Ureter (tissue), 1 donor: Measurements from ENCODE around the gene DDAH1. TPM values are rescaled to one million over a fixed set of nuclear protein-coding genes. Genes with fewer than 3 reads are reported as not detected.

ENCODE experiments used
- DNase-seq: peaks from one replicate; pipeline ENCODE4 v3.0.0-alpha.2; 2020; ENCODE audit warnings: low spot score
- total RNA-seq: library from RNA; stranded (reverse); gene quantifications from one replicate; pipeline ENCODE4 v1.2.4, GENCODE V29; 2023
- donor health status: DM: yes; HTN: yes; CAD: no.

The DDAH1 gene
- total RNA-seq, 1 donor from 2014 or later: 51.2 TPM

- DNase-seq: no peak
These were observed 71.5 kb downstream of the DDAH1 start for GRCh38 chr1:85393490-85393889.

GRCh38 chr1:85388416-85388815 lies 76.5 kb downstream of the DDAH1 start:
- no peak for DNase-seq

- DNase-seq: no peak
These were observed 77.2 kb downstream of the DDAH1 start for GRCh38 chr1:85387781-85388180.

GRCh38 chr1:85386068-85386722 lies 78.8 kb downstream of the DDAH1 start:
- DNase-seq: no peak

GRCh38 chr1:85379203-85380136 lies 85.5 kb downstream of the DDAH1 start:
- DNase-seq: no peak

- DNase-seq: no peak
These were observed 86.4 kb downstream of the DDAH1 start for GRCh38 chr1:85378534-85378933.

- DNase-seq: no peak
These were observed 88.6 kb downstream of the DDAH1 start for GRCh38 chr1:85376356-85376755.

GRCh38 chr1:85375493-85375892 lies 89.5 kb downstream of the DDAH1 start:
- DNase-seq: no peak

- DNase-seq: no peak
These were observed 90.8 kb downstream of the DDAH1 start for GRCh38 chr1:85374160-85374559.

GRCh38 chr1:85373378-85373708 lies 91.6 kb downstream of the DDAH1 start:
- no peak for DNase-seq

- DNase-seq: no peak
These were observed 92.1 kb downstream of the DDAH1 start for GRCh38 chr1:85372683-85373377.

- DNase-seq: no peak
These were observed 93.9 kb downstream of the DDAH1 start for GRCh38 chr1:85371021-85371420.

GRCh38 chr1:85368073-85368770 lies 96.7 kb downstream of the DDAH1 start:
- DNase-seq: no peak

GRCh38 chr1:85366391-85367170 lies 98.4 kb downstream of the DDAH1 start:
- DNase-seq: no peak

- no peak for DNase-seq
These were observed 99.1 kb downstream of the DDAH1 start for GRCh38 chr1:85365851-85366250.

- DNase-seq: no peak
These were observed 101.4 kb downstream of the DDAH1 start for GRCh38 chr1:85363521-85363920.

- DNase-seq: no peak
These were observed 101.9 kb downstream of the DDAH1 start for GRCh38 chr1:85363092-85363491.

- DNase-seq: no peak
These were observed 103.2 kb downstream of the DDAH1 start for GRCh38 chr1:85361606-85362296.

- DNase-seq: no peak
These were observed 104.0 kb downstream of the DDAH1 start for GRCh38 chr1:85360730-85361493.
